GM11168 (cell line): ENCODE data around the gene GPR68.
"Not testable (repeated sequence)": the region's sequence is repeated elsewhere in the genome, so short reads cannot be mapped to it uniquely, and the experiment has no call there.

Experiments used
- in situ Hi-C: fragments of 300-500 bp; cut with MboI; formaldehyde crosslinking; loops from one replicate; pipeline ENCODE4 v1.12.0; 2022; ENCODE audit warnings: low sequenced_read_pairs; ENCODE audit not compliant: unreplicated experiment

GPR68 gene

GRCh38 chr14:91273885-91274273, 29.4 kb upstream of the GPR68 start:
- in situ Hi-C loops: no loop called here

DNA sequence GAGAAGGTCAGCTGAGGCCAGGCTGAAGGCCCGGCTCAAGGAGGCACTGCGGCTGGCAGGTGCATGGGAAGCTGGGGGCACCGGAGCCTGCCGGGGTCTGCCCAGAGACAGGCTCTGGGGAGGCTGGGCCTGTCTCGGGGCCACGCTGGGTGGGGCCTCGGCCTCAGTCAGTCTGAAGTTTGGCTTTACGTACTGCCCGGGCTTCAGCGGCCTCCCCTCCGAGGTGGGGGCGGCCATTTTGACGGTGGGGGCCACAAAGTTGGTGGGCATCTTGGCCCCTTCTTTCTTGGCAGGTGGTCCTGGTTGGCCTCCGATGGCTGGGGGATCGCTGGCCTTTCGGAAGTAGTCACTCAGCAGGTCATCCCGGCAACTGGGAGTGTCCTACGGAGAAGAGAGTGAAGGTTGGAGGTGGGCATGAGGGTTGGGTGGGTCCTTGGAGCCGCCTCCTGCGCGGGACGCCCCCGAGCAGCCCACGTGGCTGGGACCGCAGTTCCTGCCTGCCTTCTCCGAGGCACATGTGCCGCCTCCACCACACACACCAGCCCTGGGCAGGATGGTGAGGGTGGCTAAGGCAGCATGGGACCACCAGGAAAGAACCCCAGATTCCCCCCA, 28.9 kb upstream of the GPR68 start:
- in situ Hi-C loops: no loop called here

DNA sequence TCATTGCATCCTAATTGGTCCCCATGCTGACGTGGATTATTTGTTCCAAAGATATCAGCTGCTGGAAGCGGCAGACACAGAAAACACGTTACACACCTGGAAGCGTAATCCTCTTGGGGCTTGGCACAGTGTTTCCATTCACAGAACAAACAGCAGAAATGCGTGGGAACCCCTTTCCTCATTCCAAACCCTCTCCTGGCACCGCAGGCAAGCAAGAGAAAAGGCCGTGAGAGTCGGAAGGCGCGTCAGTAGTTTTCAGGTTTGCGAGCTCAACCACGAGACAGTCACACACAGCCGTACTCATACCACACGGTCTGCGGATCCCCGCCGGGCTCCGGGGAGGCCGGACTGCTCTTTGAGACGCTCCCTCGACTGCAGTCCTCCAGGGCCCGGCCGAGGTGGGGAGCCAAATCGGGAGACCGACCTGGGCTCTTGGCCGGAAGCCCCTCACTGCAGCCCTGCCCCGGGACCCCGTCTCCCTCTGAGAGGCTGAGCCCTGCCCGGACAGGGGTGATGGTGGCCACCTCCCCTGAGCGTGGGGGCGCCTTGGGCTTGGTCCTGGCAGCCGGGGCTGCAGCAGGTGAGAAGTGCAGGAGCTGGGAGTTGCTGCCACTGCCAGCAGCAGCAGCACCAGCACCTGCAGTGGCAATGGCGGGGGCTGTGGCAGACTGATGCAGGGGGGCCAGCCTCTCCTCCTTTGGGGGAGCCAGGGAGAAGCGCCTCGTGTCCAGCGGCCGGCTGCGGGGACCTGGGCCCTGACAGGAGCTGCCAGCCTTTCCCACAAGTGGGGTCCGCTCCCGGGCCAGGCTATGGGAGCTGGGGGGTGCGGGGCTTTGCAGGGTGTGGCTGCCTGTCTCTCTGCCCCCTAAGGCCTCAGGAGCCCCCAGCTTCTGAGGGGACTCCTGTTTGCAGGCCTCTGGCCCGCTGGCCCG, 28.1 kb upstream of the GPR68 start:
- in situ Hi-C loops: no loop called here

GRCh38 chr14:91271639-91272038, 27.1 kb upstream of the GPR68 start:
- in situ Hi-C loops: no loop called here

DNA sequence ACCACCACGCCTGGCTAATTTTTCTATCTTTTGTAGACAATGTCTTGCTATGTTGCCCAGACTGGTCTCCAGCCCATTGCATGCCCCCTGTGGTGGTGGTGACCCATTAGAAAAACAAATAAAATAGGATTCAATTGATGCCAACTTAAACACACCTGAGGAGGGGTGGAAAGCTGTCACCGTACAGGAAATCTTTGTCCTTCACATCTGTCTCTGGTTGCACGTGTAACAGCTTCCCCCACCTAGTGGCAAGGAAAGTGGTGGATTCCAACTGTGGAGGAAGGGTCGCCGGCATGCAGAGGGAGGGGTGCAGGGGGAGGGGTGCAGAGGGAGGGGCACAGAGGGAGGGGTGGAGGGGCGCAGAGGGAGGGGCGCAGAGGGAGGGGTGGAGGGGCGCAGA, 26.1 kb upstream of the GPR68 start:
- in situ Hi-C loops: no loop called here

DNA sequence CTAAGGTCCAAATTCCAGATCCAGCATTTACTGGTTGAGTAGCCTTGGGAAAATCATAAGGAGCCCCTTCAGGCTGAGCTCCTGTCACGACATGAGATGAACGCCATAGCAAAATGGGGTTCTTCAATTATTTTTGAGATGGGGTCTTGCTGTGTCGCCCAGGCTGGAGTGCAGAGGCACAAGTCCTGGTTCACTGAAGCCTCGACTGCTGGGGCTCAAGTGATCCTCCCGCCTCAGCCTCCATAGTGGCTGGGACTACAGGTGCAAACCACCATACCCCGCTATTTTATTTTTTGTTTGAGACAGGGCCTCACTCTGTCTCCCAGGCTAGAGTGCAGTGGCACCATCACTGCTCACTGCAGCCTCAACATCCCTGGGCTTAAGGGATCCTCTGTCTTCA, 25.7 kb upstream of the GPR68 start:
- in situ Hi-C loops: no loop called here

DNA sequence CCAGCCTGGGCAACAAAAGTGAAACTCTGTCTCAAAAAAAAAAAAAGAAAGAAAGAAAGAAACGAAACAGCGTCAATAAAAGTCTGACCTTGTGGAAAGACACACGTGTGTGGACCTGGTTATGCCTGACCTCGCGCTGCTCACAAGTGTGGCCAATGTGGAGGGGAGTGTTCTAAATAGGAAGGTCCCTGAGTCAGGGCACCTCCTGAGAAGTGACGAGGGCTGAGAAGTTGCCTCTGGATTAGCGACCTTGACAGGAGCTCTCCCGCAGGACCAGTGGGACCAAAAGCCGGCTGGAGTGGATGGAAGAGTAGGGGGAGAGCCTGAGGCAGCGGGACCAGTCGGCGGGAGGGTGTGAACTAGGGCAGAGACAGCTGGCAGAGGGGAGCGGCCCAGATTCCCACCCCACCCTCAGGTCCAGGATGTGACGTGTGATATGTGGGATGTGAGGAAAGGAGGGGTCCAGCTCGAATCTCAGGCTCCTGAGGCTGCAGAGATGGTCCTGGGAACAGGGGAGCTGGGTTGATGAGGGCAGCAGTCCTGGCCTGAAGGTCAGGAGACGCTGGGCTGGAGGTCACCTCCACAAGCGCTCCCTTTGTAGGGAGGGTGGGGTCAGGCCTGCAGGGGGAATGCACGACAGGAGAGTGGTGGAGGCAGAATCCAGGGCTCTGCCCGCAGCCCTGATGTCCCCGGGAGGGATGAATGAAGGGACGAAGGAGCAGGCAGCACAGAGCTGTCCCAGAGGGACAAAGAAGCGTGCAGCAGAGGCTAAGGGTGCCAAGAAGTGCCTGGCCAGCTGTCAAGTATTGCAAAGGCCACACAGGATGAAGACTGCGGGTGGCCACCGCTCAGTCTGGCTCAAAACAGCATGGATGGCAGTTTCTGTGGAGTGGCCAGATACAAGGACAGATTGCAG, 24.8 kb upstream of the GPR68 start:
- in situ Hi-C loops: no loop called here

GRCh38 chr14:91267965-91268437, 23.5 kb upstream of the GPR68 start:
- in situ Hi-C loops: no loop called here

DNA sequence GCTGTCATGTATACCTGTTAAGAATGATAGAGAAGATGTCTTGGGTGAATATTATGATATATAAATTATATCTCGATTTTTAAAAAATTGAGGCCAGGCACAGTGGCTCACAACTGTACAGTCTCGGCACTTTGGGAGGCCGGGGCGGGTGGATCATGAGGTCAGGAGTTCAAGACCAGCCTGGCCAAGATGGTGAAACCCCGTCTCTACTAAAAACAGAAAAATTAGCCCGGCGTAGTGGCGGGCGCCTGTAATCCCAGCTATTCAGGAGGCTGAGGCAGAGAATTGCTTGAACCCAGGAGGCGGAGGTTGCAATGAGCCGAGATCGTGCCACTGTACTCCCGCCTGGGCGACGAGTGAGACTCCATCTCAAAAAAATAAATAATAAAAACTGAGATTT, 21.8 kb upstream of the GPR68 start:
- in situ Hi-C loops: not testable (repeated sequence)

DNA sequence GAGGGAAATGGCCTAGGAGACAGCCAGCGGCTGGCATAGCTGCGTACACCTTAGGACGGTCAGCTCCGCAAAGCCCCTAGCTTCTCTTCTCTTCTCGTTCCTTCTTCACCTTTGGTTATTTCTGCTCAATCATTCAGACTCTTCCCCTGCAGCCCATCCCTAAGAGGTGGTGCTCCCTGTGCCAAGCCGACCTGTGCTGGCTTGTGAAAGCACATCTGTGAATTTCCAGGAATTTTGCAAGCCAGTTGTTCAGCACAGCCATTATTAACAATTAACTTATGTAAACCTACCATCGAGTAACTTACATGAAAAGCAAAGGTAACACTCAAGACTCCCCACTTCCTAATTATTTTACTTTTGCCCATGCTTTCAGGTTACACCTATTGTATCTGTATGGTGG, 20.9 kb upstream of the GPR68 start:
- in situ Hi-C loops: no loop called here

DNA sequence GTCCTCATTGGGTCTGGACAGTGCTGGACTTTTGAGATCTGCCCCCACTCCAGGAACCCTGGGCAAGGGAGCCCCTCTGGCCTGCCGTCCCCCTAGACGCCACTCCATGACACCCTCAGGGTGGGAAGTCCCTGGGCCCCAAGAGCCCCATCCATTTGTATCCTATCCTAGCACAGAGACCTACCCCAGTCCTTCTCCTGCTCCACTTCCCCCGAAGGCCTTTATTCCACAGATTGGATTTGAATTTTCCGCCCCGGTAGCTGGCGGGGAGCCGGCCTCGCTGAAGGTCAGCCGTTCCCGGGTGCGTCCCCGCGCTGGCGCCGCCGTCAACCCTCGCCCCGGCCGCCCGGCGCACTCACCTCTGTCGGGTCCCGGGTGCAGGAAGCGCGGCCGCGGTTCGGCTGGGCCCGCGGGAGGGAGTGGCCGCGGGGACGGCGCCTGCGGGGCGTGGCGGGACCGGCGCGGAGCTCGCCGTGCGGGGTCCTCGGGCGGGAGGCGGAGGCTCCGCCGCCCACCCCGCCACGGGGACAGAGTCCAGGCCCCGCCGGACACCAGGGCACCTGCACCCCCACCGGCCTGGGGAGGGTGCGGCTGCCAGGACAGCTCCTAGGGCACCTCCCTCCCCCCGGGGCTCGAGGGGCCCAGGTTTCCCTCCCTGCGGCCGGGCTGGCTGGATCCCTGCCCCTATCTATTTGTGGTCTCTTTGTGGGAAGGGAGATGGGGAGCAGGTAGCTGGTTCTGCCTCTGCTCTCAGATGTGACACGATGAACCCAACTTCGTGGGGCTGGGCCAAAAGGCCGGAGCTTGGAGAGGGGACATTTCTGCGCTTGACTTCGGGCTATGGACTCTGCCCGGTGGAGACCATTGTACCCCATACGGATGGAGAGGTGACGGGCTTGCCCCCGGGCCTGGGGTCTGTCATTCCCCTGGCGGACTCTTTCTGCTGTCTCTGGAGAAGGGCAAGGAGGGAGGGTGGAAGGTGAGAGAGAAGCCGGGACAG, 19.9 kb upstream of the GPR68 start:
- in situ Hi-C loops: no loop called here

- in situ Hi-C loops: no loop called here
Measured at GRCh38 chr14:91263329-91263728, 18.8 kb upstream of the GPR68 start.

DNA sequence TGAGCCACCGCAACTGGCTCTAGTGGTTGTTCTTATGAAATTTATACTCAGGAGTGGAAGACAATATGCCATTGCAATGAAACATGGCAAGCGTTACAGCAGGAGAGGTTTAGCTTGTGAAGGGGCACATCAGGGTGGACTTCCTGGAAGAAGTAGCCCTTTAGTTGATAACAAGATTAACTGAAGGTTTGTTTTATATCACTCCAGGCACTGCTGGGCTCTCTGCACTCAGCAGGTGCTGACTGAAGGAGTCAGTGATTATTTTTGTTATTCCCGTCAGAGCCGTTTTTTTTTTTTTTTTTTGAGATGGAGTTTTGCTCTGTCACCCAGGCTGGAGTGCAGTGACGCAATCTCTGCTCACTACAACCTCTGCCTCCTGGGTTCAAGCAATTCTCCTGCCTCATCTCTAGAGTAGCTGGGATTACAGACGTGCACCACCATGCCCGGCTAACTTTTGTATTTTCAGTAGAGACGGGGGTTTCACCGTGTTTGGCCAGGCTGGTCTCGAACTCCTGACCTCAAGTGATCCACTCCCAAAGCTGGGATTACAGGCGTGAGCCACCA, 17.6 kb upstream of the GPR68 start:
- in situ Hi-C loops: no loop called here

DNA sequence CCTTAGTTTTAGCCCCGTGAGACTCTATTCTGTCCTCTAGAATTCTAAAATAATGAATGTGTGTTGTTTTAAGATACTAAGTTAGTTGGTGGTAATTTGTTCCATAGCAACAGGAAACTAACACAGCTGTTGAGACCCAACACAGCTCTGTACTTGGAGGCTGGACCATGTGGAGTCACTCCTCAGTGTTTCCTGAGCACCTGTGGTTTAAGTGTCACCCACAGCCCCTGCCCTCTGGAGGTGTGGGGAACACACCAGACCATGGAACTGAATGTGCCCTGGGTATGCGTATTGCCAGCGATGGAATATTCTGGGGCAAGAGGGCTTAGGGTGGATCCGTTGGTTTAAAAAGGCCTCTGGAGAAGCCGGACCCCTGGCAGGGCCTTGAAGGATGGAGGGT, 16.6 kb upstream of the GPR68 start:
- in situ Hi-C loops: no loop called here

DNA sequence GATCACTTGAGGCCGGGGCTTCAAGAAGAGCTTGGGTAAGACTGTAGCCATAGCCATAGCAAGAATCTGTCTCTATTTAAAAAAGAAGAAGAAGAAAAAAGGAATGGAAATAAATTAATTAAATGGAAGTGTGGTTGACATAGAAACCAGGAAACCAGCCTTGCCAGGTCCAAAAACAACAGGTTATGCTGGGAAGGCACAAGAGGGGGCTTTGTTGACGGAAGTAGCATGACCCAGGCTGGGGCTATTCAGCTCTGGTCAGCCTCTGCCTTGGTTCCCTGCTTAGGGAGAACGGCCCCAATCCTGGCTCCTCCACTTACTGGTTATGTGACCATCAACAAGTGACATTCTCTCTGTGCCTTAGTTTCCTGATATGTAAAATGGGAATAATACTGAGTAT, 14.4 kb upstream of the GPR68 start:
- in situ Hi-C loops: no loop called here

DNA sequence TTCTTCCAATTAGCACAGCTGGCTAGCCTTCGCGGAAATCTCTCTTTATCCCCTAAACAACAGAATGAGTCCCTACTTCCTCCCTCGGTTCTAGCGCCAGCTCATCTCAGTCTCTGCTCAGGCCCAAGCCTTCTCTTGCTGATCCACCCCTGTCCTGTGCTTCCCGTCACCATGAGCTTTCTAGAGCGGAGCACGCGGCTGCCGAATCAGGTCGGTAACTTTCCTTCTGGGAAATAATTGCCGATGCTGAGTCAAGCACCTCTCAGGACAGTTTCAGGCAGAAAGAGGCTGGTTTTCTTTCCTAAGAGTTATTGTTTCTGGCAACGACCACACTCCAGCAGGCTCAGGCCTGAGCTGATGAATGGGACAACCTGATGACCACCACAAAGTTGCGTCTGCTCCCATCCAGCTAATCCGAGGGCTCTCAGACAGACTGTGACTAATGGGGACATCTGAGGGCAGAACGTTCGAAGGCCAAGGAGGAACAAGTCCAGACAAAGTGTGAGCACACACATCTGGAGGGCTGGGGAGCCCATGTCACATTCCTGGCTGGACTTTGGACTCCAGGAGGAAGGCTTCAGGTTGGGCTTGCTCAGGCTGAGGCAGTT, 13.6 kb upstream of the GPR68 start:
- in situ Hi-C loops: no loop called here

- in situ Hi-C loops: no loop called here
Measured at GRCh38 chr14:91257328-91258010, 13.0 kb upstream of the GPR68 start.

DNA sequence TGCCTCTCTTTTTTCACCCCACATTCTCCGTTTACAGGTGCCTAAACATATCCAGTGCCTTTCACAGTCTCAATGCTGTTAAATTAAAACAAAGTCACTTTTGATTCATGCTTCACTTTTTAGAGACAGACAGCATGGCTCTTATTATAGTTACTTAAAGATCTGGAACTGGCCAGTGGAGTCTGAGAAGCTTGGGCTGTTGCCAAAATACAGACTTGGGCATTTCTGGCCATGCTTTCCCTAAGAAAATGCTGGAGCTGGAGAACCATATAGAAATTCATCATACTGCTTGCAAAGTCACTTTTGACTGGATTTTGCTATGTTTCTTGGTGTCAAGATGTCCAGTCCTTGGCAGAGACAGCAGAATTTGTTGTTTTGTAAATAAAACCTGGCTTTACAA, 12.2 kb upstream of the GPR68 start:
- in situ Hi-C loops: no loop called here
